Esophagus muscularis mucosa (tissue), 3 donors: Measurements from ENCODE around the gene C11orf71.

Experiments used
- EP300 ChIP-seq: sonication (generic); formaldehyde crosslinking; IDR thresholded peaks from one replicate; pipeline ENCODE4 v1.6.1; 2017; ENCODE audit warnings: antibody characterized with exemption
- TF ChIP-seq, protein P1 (sequence below), 3 experiments: fragments of 200-600 bp in 2 of 3; fragments of 450-650 bp in 1 of 3; sonication (generic) in 2 of 3; IDR thresholded peaks; one replicate each; pipeline ENCODE4 v1.5.1; 2017 to 2019; ENCODE audit warnings: antibody characterized with exemption in 3 of 3, mild to moderate bottlenecking in 2 of 3, moderate library complexity in 1 of 3

- TF ChIP-seq, protein P1, sequence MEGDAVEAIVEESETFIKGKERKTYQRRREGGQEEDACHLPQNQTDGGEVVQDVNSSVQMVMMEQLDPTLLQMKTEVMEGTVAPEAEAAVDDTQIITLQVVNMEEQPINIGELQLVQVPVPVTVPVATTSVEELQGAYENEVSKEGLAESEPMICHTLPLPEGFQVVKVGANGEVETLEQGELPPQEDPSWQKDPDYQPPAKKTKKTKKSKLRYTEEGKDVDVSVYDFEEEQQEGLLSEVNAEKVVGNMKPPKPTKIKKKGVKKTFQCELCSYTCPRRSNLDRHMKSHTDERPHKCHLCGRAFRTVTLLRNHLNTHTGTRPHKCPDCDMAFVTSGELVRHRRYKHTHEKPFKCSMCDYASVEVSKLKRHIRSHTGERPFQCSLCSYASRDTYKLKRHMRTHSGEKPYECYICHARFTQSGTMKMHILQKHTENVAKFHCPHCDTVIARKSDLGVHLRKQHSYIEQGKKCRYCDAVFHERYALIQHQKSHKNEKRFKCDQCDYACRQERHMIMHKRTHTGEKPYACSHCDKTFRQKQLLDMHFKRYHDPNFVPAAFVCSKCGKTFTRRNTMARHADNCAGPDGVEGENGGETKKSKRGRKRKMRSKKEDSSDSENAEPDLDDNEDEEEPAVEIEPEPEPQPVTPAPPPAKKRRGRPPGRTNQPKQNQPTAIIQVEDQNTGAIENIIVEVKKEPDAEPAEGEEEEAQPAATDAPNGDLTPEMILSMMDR (IDR thresholded peaks at IDR 0.05), result no peak
- no peak for TF ChIP-seq EP300
These were observed 12.6 kb upstream of the C11orf71 start for GRCh38 chr11:114412946-114413345.
